Measurements from ENCODE around the gene GRXCR1.
A peak's percentile ranks its signal among the peaks of the same experiment; 100 is the strongest.

DNA sequence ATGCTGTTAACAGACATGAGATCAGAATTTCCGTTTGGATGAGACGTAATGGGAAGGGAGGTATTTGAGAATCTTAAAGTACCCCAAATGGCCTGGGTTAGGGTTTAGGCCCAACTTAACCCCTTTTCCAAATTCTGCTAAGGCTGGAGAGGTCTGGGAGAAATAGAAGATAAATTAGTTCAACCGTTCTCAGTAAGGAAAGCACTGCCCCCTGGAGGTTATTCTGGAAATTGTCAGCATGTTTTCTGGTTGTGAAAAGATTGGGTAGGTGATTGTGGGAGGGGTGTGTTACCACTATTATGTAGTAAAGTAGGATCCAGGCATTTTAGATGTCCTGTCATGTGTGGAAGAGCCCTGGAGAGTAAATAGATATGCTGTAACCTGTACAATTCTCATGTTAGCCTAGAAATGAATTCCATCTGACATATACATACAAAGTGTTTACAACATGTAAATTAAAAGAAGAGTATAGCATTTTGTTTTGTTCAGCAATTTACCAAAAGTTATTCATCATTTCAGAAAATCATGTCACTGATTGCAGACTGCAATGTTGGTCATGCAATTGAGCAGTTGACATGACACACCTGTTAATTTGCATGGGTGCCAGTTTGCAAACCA lies 26.8 kb upstream of the GRXCR1 start:
- TF ChIP-seq GATA2 (IDR thresholded peaks at IDR 0.05; ENCODE audit: low read depth, low read length) (peak; percentile 65; the same call in 1 of the 2 replicates), GATA3 (IDR thresholded peaks at IDR 0.05; ENCODE audit: low read depth, low read length) (no peak)

All from SH-SY5Y (cell line).